ENCODE data around the gene SALL1. TPM values are rescaled to one million over a fixed set of nuclear protein-coding genes. Genes with fewer than 3 reads are reported as not detected.

The SALL1 gene
- total and polyA plus RNA-seq, 7 donors, result not detected

- Histone ChIP-seq H3K27ac (no peak overlapping the region), H3K9me3 (no peaks in the 10 kb centered on the region), H3K27me3 (ENCODE audit: insufficient read depth in 3 of 3, low read length in 2 of 3) (peaks cover 0 to 30% (median 12%) of the 10 kb centered on the region in 3 donors), H3K4me1 (no peaks in the 10 kb centered on the region), H3K36me3 (ENCODE audit: insufficient read depth in 1 of 2, low read depth in 1 of 2) (no peaks in the 10 kb centered on the region), H3K4me3 (no peak overlapping the region)
- no peak for TF ChIP-seq CTCF (IDR thresholded peaks at IDR 0.05)
- DNase-seq (no peak), ATAC-seq (no peak)
- intact Hi-C loops (cut with DNase I), result no loop called here
- 11 to 16% (median 15%) methylated on average over 6 of the region's 6 CpGs for WGBS, 3 donors
These were observed 39.3 kb downstream of the SALL1 start for GRCh38 chr16:51111759-51112158.

DNA sequence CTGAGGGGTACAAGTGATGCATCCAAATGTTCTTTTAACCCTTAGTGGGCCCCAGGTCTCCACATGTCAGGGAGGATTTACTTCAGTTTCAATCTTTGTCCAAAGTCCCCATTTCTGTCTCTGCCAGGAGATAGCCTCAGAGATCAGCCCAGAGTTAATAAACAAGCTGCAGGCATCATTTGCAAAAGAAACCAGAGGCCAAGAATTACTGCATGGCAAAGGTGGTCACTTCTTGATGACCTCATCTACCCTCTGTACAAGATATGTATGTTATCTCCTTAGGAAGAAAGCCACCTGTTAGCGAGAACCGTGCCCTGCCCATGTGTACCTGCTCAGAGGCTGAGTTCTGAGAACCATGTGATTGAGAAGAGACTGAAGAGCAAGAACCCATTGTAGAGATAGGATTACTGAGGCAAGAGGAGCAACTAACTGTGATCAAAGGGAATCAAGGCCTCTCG, 40.3 kb downstream of the SALL1 start:
- no peaks in the 10 kb centered on the region for H3K36me3 ChIP-seq (ENCODE audit: insufficient read depth in 1 of 2, low read depth in 1 of 2)
- 65 to 74% (median 66%) methylated on average over 3 of the region's 3 CpGs for WGBS, 3 donors
- no peak for TF ChIP-seq CTCF (IDR thresholded peaks at IDR 0.05)
- no peak for ATAC-seq
- H3K27ac ChIP-seq, result no peak overlapping the region
- intact Hi-C loops (cut with DNase I), result no loop called here
- DNase-seq, result no peak
- H3K9me3 ChIP-seq, result no peaks in the 10 kb centered on the region
- no peak overlapping the region for H3K4me3 ChIP-seq
- peaks cover 0 to 29% (median 10%) of the 10 kb centered on the region in 3 donors for H3K27me3 ChIP-seq (ENCODE audit: insufficient read depth in 3 of 3, low read length in 2 of 3)
- no peaks in the 10 kb centered on the region for H3K4me1 ChIP-seq

DNA sequence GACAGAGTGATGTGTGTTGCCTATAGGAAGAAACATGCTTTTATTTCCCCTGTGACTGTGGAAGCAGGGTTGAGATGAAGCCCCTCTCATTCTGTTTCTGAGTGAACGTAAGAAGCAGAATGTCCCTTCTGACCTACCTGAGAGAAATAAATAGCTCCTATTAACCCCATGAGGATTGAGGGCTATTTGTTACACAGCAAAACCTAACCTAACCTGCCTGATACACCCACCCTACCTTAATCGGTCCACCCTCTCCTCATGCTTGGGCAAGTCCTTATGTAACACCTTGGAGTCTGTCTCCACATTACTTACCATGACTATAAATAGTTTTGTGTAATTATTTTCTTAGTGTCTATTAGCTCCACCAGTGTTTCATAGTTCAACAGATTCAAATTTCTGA, 41.9 kb downstream of the SALL1 start:
- Histone ChIP-seq H3K27ac (no peak overlapping the region), H3K27me3 (ENCODE audit: insufficient read depth in 3 of 3, low read length in 2 of 3) (peaks cover 0 to 18% (median 6%) of the 10 kb centered on the region in 3 donors), H3K36me3 (ENCODE audit: insufficient read depth in 1 of 2, low read depth in 1 of 2) (no peaks in the 10 kb centered on the region), H3K4me3 (no peak overlapping the region), H3K4me1 (no peaks in the 10 kb centered on the region), H3K9me3 (no peaks in the 10 kb centered on the region)
- WGBS, 3 donors, result 91 to 95% (median 95%) methylated on average over 2 of the region's 2 CpGs
- DNase-seq (no peak), ATAC-seq (no peak)
- intact Hi-C loops (cut with DNase I), result no loop called here
- no peak for TF ChIP-seq CTCF (IDR thresholded peaks at IDR 0.05)

DNA sequence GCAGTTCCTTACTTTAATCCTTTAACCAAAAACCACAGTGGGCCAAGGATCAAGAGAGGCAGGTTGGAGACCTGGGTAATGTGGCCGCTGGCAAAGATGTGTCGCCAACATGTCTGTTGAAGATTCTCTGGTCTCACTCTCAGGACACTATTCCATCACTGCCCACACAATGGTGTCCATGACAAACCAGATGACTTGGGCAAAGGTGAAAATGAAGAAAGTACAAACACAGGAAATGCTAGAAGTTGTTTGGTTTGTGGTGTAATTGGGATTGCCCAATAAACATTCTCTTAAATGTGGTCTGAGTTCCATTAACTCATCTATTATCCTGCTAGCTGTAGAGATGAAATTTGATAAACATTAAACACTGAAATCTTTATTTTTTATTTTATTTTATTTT, 43.3 kb downstream of the SALL1 start:
- no peak for ATAC-seq
- WGBS, 3 donors, result 92 to 100% (median 97%) methylated on average over 2 of the region's 2 CpGs
- peaks cover 0 to 7% (median 1%) of the 10 kb centered on the region in 3 donors for H3K27me3 ChIP-seq (ENCODE audit: insufficient read depth in 3 of 3, low read length in 2 of 3)

More for the DNA sequence above, 43.3 kb downstream of the SALL1 start:
- H3K9me3 ChIP-seq, result no peaks in the 10 kb centered on the region
- DNase-seq, result no peak
- no peak overlapping the region for H3K4me3 ChIP-seq
- H3K27ac ChIP-seq, result no peak overlapping the region
- intact Hi-C loops (cut with DNase I), result no loop called here
- no peaks in the 10 kb centered on the region for H3K36me3 ChIP-seq (ENCODE audit: insufficient read depth in 1 of 2, low read depth in 1 of 2)
- no peaks in the 10 kb centered on the region for H3K4me1 ChIP-seq
- TF ChIP-seq CTCF (IDR thresholded peaks at IDR 0.05), result no peak
